GM23338 (cell line): ENCODE measurements around the gene ZPR1.
"Not testable (repeated sequence)": the region's sequence is repeated elsewhere in the genome, so short reads cannot be mapped to it uniquely, and the experiment has no call there.

Experiments
- CREB1 ChIP-seq: fragments of 250-450 bp; sonication (Bioruptor Pico); IDR thresholded peaks from 2 replicates; pipeline ENCODE4 v1.5.0; 2020; ENCODE audit warnings: low read depth, mild to moderate bottlenecking, moderate library complexity
- CTCF ChIP-seq, 2 experiments: fragments of 200-600 bp in 1 of 2; sonication (generic) in 1 of 2; conservative IDR thresholded peaks; 2 replicates each; pipeline versions ENCODE4 v1.5.1 to v1.6.1; 2016 to 2017; ENCODE audit warnings: antibody characterized with exemption in 2 of 2, low read depth in 2 of 2, mild to moderate bottlenecking in 2 of 2, moderate library complexity in 1 of 2
- ETS1 ChIP-seq: IDR thresholded peaks from 2 replicates; pipeline ENCODE4 v1.6.1; 2016; ENCODE audit warnings: antibody characterized with exemption
- EZH2 ChIP-seq: fragments of 200-600 bp; sonication (generic); IDR thresholded peaks from one replicate; pipeline ENCODE4 v1.8.0; 2017; ENCODE audit warnings: antibody characterized with exemption, mild to moderate bottlenecking, low read depth; ENCODE audit not compliant: unreplicated experiment
- EZH2phosphoT487 ChIP-seq: fragments of 200-600 bp; sonication (generic); IDR thresholded peaks from one replicate; pipeline ENCODE4 v1.8.1; 2018; ENCODE audit warnings: antibody characterized with exemption; ENCODE audit not compliant: unreplicated experiment
- JUNB ChIP-seq: IDR thresholded peaks from one replicate; pipeline ENCODE4 v1.6.1; 2016; ENCODE audit warnings: antibody characterized with exemption; ENCODE audit not compliant: unreplicated experiment
- NANOG ChIP-seq: IDR thresholded peaks from 2 replicates; pipeline ENCODE4 v1.6.1; 2016; ENCODE audit warnings: antibody characterized with exemption, borderline replicate concordance
- POLR2AphosphoS5 ChIP-seq: IDR thresholded peaks from 2 replicates; pipeline ENCODE4 v1.6.1; 2016; ENCODE audit warnings: antibody characterized with exemption, low read depth
- REST ChIP-seq: IDR thresholded peaks from one replicate; pipeline ENCODE4 v1.6.1; 2018; ENCODE audit warnings: antibody characterized with exemption; ENCODE audit not compliant: unreplicated experiment
- STAT1 ChIP-seq: IDR thresholded peaks from one replicate; pipeline ENCODE4 v1.6.1; 2016; ENCODE audit warnings: antibody characterized with exemption; ENCODE audit not compliant: unreplicated experiment
- ZNF114 ChIP-seq: fragments of 250-450 bp; sonication (Bioruptor Pico); IDR thresholded peaks from 2 replicates; pipeline ENCODE4 v1.5.0; 2020; ENCODE audit warnings: mild to moderate bottlenecking, moderate library complexity
- ZNF331 ChIP-seq: fragments of 250-450 bp; sonication (Bioruptor Pico); IDR thresholded peaks from 2 replicates; pipeline ENCODE4 v1.5.0; 2020; ENCODE audit warnings: low read depth, mild to moderate bottlenecking, moderate library complexity
- ZNF462 ChIP-seq: fragments of 250-450 bp; sonication (Bioruptor Pico); IDR thresholded peaks from 2 replicates; pipeline ENCODE4 v1.5.0; 2020; ENCODE audit warnings: mild to moderate bottlenecking, moderate library complexity

GRCh38 chr11:116834535-116835041 lies 46.8 kb upstream of the ZPR1 start:
- TF ChIP-seq POLR2AphosphoS5; CTCF (conservative IDR thresholded peaks at IDR 0.05; ENCODE audit: low read depth in 2 of 2); JUNB; EZH2; EZH2phosphoT487; REST; ZNF331 (CRISPR knock-in tag); ETS1; CREB1; NANOG; STAT1; ZNF114 (CRISPR knock-in tag); ZNF462 (CRISPR knock-in tag): not testable (repeated sequence)
